ENCODE data around the gene CIPC. TPM values are rescaled to one million over a fixed set of nuclear protein-coding genes. Genes with fewer than 3 reads are reported as not detected.

The CIPC gene
- total RNA-seq, 6 experiments from 2014 or later, result 9.1 to 12.5 (median 11.5) TPM

DNA sequence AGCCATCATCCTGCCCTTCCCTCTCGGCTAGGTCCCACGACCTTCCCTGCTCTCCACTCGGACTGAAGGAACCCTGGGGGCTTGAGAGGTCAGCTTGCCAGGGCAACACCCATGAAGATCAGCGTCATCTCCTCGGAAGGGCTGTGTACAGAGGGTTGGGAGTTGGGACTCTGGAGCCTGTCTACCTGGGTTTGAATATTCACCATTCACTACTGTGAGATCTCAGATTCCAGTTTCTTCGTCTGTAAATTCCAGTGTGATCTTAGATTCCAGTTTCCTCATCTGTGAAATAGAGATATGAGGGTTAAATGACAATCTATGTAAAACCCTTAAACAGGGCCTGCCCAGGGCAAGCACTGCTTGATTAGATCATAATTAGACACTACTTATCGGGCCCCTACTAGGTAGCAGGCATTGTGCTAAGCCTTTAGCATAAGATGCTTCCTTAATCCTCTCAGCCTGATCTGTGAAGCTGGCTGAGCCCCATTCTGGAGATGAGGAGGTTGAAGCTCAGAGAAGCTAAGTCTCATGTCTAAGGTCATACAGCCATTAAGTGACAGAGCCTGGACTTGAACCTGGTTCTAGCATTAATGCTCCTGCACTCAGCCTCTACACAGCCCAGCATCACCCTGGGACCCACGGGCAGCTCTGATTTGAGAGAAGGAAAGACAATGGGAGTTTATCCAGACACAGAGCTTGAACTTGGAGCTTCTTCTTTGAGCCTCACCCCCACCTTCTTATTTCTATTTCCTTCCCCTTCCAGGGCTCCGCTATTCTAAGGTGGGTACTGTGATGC lies 44.1 kb downstream of the CIPC start:
- H3K27ac Mint-ChIP-seq, result no peak overlapping the region
- peaks cover 51% of the 10 kb centered on the region for H3K27me3 Mint-ChIP-seq (ENCODE audit: insufficient read depth)
- peaks cover 7% of the 10 kb centered on the region; the same call in 1 of the 2 replicates for H3K4me1 Mint-ChIP-seq (ENCODE audit: low read depth)
- no peaks in the 10 kb centered on the region for H3K9me3 Mint-ChIP-seq
- no peak overlapping the region for H3K4me3 Mint-ChIP-seq
- DNase-seq, result no peak
- no peaks in the 10 kb centered on the region for H3K36me3 Mint-ChIP-seq (ENCODE audit: low read depth)
- TF ChIP-seq, protein P1, sequence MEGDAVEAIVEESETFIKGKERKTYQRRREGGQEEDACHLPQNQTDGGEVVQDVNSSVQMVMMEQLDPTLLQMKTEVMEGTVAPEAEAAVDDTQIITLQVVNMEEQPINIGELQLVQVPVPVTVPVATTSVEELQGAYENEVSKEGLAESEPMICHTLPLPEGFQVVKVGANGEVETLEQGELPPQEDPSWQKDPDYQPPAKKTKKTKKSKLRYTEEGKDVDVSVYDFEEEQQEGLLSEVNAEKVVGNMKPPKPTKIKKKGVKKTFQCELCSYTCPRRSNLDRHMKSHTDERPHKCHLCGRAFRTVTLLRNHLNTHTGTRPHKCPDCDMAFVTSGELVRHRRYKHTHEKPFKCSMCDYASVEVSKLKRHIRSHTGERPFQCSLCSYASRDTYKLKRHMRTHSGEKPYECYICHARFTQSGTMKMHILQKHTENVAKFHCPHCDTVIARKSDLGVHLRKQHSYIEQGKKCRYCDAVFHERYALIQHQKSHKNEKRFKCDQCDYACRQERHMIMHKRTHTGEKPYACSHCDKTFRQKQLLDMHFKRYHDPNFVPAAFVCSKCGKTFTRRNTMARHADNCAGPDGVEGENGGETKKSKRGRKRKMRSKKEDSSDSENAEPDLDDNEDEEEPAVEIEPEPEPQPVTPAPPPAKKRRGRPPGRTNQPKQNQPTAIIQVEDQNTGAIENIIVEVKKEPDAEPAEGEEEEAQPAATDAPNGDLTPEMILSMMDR (IDR thresholded peaks at IDR 0.05), result no peak

DNA sequence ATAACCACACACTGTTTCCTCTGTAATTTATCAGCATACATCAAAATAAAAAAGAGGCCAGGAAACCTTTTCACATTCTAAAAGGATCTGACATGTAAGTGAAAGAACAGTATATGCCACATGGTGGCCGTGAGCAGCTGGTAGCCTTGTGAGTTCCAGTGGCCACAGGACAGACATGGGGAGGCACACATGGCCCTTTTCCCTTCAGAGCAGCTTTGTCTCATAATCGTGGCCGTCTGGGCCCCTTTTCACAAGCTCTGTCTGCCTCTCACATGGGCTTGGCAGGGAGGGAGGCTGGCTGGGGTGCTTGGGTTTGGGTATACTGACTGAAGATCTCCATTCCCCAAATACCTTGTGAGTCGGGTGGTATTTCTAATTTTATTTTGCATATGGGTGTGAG lies 45.0 kb downstream of the CIPC start:
- peaks cover 7% of the 10 kb centered on the region; the same call in 1 of the 2 replicates for H3K4me1 Mint-ChIP-seq (ENCODE audit: low read depth)
- no peak overlapping the region for H3K4me3 Mint-ChIP-seq
- peaks cover 50% of the 10 kb centered on the region for H3K27me3 Mint-ChIP-seq (ENCODE audit: insufficient read depth)
- H3K9me3 Mint-ChIP-seq, result no peaks in the 10 kb centered on the region
- no peak for DNase-seq
- H3K36me3 Mint-ChIP-seq (ENCODE audit: low read depth), result no peaks in the 10 kb centered on the region
- TF ChIP-seq, protein P1 (IDR thresholded peaks at IDR 0.05), result no peak
- H3K27ac Mint-ChIP-seq, result no peak overlapping the region

GRCh38 chr14:77144412-77145115 lies 46.5 kb downstream of the CIPC start:
- peaks cover 45% of the 10 kb centered on the region for H3K27me3 Mint-ChIP-seq (ENCODE audit: insufficient read depth)
- H3K36me3 Mint-ChIP-seq (ENCODE audit: low read depth), result no peaks in the 10 kb centered on the region
- H3K27ac Mint-ChIP-seq, result no peak overlapping the region
- no peaks in the 10 kb centered on the region for H3K9me3 Mint-ChIP-seq
- no peak for DNase-seq
- H3K4me1 Mint-ChIP-seq (ENCODE audit: low read depth), result peaks cover 7% of the 10 kb centered on the region; the same call in 1 of the 2 replicates
- H3K4me3 Mint-ChIP-seq, result no peak overlapping the region
- TF ChIP-seq, protein P1 (IDR thresholded peaks at IDR 0.05), result no peak

DNA sequence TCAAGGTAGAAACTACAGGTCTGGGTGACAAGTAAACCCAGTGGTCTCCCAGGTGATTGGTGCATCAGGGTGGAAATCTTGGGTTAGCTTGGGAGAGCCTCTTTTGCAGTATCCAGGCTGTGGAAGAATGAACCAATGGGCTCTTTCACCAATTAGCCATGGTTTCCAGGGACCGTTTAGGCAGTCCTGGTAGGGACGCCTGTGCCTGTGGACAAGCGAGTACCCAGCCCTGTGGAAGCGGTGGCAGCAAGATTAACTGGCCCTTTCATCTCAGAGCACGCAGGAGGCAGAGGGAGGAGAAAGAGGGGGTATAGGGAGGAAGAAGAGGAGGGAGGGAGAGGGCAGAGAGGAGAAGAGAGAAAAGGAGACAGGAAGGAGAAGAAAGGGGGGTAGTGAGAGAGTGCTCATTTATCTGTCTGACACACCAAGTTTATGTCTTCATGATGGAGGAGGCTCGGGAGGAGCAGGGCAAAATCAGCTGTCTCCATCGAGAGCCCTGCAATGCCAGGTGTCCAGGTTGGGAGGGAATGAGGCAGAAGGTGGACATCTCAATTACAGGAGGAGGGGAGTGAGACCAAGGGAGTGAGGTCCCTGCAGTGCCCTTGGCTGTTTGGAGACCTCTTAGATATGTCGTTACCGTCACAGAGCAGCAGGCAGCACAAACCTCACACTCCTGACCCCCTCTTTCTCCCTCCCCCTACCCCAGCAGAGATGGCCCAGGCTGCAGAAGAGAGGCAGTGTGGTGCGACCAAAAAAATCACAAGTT lies 48.1 kb downstream of the CIPC start:
- TF ChIP-seq, protein P1 (IDR thresholded peaks at IDR 0.05), result no peak
- Mint-ChIP-seq H3K4me1 (ENCODE audit: low read depth) (no peaks in the 10 kb centered on the region), H3K27ac (no peak overlapping the region), H3K4me3 (no peak overlapping the region), H3K27me3 (ENCODE audit: insufficient read depth) (peaks cover 37% of the 10 kb centered on the region), H3K36me3 (ENCODE audit: low read depth) (no peaks in the 10 kb centered on the region), H3K9me3 (no peaks in the 10 kb centered on the region)
- no peak for DNase-seq

DNA sequence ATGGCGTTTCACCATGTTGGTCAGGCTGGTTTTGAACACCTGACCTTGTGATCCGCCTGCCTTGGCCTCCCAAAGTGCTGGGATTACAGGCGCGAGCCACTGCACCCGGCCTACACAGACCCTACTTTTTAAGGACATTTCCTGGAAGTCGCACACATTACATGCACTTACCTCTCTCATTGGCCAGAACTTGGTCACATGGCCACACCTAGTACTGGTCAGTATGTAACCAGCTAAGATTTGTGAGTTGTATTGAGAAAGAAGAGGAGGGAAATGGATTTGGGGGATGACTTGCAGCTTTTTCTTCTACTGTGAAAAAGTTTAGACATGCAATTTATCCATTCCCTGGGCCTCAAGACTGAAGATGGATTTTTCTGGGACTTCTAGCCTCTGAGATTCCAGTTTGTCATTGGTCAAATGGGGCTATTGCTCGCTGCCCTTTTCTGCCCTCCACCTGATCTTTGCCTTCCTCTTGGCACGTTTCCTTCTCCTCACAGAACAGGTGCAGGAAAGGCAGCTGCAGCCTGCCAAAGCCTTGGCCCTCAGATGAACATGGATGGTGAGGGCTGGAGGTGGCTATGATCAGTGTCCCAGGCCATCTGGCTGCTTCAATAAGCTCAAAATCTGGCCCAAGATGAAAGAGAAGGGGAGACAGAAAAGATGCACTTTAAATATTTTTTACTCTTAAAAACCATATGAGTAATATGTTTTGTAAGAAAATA lies 50.6 kb downstream of the CIPC start:
- Mint-ChIP-seq H3K9me3 (no peaks in the 10 kb centered on the region), H3K27ac (no peak overlapping the region), H3K4me3 (no peak overlapping the region), H3K27me3 (ENCODE audit: insufficient read depth) (peaks cover 29% of the 10 kb centered on the region), H3K36me3 (ENCODE audit: low read depth) (no peaks in the 10 kb centered on the region), H3K4me1 (ENCODE audit: low read depth) (no peaks in the 10 kb centered on the region)
- DNase-seq, result no peak
- TF ChIP-seq, protein P1 (IDR thresholded peaks at IDR 0.05), result no peak
